GM23338 (cell line): Measurements from ENCODE around the gene SLN. TPM values are rescaled to one million over a fixed set of nuclear protein-coding genes. Genes with fewer than 3 reads are reported as not detected.

ENCODE experiments used
- EZH2phosphoT487 ChIP-seq: fragments of 200-600 bp; sonication (generic); IDR thresholded peaks from one replicate; pipeline ENCODE4 v1.8.1; 2018; ENCODE audit warnings: antibody characterized with exemption; ENCODE audit not compliant: unreplicated experiment
- JUNB ChIP-seq: IDR thresholded peaks from one replicate; pipeline ENCODE4 v1.6.1; 2016; ENCODE audit warnings: antibody characterized with exemption; ENCODE audit not compliant: unreplicated experiment
- NANOG ChIP-seq: IDR thresholded peaks from 2 replicates; pipeline ENCODE4 v1.6.1; 2016; ENCODE audit warnings: antibody characterized with exemption, borderline replicate concordance
- POLR2AphosphoS5 ChIP-seq: IDR thresholded peaks from 2 replicates; pipeline ENCODE4 v1.6.1; 2016; ENCODE audit warnings: antibody characterized with exemption, low read depth
- STAT1 ChIP-seq: IDR thresholded peaks from one replicate; pipeline ENCODE4 v1.6.1; 2016; ENCODE audit warnings: antibody characterized with exemption; ENCODE audit not compliant: unreplicated experiment
- ZNF114 ChIP-seq: fragments of 250-450 bp; sonication (Bioruptor Pico); IDR thresholded peaks from 2 replicates; pipeline ENCODE4 v1.5.0; 2020; ENCODE audit warnings: mild to moderate bottlenecking, moderate library complexity
- ZNF331 ChIP-seq: fragments of 250-450 bp; sonication (Bioruptor Pico); IDR thresholded peaks from 2 replicates; pipeline ENCODE4 v1.5.0; 2020; ENCODE audit warnings: low read depth, mild to moderate bottlenecking, moderate library complexity
- polyA plus RNA-seq: library from polyadenylated mRNA; unstranded; fragments of >200 nt; fragmentation: Nextera tagmentation; extraction: Ambion mirVana; gene quantifications from 2 replicates; pipeline ENCODE4 v1.2.1, GENCODE V29; 2016
- total RNA-seq: library from RNA; depleted of rRNA; stranded (reverse); fragments of >200 nt; shearing (Covaris generic); gene quantifications from 2 replicates; pipeline ENCODE4 v1.2.3, GENCODE V29; 2014
- TF ChIP-seq, protein P1 (sequence below): fragments of 250-450 bp; sonication (Bioruptor Pico); IDR thresholded peaks from 2 replicates; pipeline ENCODE4 v1.5.0; 2020; ENCODE audit warnings: mild to moderate bottlenecking, moderate library complexity
- TF ChIP-seq, protein P2 (sequence below): IDR thresholded peaks from one replicate; pipeline ENCODE4 v1.6.1; 2018; ENCODE audit warnings: antibody characterized with exemption; ENCODE audit not compliant: unreplicated experiment
- TF ChIP-seq, protein P3 (sequence below): IDR thresholded peaks from 2 replicates; pipeline ENCODE4 v1.6.1; 2016; ENCODE audit warnings: antibody characterized with exemption

The SLN gene
- total and polyA plus RNA-seq, 2 experiments from 2014 or later = not detected

DNA sequence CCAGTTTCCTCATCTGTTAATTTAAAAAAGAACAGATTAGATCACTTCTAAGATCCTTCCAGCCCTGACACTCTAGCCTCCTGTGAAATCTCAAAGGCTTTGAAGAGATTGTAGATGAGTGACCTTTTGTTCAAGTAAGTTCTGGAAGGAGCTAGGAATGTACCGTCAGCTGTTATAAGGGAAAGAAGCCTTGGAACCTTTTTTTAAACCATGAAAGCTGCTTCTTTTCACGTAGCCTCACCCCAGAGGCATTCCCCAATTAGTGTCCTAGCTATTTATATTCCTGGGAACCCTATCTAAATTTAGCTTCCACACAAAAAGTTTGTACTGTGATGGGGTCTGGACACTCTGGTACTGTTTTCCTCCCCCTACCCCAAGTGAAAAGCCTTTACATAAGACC, 35.8 kb upstream of the SLN start (continued):
- TF ChIP-seq, protein P1, sequence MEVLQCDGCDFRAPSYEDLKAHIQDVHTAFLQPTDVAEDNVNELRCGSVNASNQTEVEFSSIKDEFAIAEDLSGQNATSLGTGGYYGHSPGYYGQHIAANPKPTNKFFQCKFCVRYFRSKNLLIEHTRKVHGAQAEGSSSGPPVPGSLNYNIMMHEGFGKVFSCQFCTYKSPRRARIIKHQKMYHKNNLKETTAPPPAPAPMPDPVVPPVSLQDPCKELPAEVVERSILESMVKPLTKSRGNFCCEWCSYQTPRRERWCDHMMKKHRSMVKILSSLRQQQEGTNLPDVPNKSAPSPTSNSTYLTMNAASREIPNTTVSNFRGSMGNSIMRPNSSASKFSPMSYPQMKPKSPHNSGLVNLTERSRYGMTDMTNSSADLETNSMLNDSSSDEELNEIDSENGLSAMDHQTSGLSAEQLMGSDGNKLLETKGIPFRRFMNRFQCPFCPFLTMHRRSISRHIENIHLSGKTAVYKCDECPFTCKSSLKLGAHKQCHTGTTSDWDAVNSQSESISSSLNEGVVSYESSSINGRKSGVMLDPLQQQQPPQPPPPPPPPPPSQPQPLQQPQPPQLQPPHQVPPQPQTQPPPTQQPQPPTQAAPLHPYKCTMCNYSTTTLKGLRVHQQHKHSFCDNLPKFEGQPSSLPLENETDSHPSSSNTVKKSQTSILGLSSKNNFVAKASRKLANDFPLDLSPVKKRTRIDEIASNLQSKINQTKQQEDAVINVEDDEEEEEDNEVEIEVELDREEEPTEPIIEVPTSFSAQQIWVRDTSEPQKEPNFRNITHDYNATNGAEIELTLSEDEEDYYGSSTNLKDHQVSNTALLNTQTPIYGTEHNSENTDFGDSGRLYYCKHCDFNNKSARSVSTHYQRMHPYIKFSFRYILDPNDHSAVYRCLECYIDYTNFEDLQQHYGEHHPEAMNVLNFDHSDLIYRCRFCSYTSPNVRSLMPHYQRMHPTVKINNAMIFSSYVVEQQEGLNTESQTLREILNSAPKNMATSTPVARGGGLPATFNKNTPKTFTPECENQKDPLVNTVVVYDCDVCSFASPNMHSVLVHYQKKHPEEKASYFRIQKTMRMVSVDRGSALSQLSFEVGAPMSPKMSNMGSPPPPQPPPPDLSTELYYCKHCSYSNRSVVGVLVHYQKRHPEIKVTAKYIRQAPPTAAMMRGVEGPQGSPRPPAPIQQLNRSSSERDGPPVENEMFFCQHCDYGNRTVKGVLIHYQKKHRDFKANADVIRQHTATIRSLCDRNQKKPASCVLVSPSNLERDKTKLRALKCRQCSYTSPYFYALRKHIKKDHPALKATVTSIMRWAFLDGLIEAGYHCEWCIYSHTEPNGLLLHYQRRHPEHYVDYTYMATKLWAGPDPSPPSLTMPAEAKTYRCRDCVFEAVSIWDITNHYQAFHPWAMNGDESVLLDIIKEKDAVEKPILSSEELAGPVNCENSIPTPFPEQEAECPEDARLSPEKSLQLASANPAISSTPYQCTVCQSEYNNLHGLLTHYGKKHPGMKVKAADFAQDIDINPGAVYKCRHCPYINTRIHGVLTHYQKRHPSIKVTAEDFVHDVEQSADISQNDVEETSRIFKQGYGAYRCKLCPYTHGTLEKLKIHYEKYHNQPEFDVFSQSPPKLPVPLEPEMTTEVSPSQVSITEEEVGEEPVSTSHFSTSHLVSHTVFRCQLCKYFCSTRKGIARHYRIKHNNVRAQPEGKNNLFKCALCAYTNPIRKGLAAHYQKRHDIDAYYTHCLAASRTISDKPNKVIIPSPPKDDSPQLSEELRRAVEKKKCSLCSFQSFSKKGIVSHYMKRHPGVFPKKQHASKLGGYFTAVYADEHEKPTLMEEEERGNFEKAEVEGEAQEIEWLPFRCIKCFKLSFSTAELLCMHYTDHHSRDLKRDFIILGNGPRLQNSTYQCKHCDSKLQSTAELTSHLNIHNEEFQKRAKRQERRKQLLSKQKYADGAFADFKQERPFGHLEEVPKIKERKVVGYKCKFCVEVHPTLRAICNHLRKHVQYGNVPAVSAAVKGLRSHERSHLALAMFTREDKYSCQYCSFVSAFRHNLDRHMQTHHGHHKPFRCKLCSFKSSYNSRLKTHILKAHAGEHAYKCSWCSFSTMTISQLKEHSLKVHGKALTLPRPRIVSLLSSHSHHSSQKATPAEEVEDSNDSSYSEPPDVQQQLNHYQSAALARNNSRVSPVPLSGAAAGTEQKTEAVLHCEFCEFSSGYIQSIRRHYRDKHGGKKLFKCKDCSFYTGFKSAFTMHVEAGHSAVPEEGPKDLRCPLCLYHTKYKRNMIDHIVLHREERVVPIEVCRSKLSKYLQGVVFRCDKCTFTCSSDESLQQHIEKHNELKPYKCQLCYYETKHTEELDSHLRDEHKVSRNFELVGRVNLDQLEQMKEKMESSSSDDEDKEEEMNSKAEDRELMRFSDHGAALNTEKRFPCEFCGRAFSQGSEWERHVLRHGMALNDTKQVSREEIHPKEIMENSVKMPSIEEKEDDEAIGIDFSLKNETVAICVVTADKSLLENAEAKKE (CRISPR knock-in tag) = no peak
- TF ChIP-seq, protein P2, sequence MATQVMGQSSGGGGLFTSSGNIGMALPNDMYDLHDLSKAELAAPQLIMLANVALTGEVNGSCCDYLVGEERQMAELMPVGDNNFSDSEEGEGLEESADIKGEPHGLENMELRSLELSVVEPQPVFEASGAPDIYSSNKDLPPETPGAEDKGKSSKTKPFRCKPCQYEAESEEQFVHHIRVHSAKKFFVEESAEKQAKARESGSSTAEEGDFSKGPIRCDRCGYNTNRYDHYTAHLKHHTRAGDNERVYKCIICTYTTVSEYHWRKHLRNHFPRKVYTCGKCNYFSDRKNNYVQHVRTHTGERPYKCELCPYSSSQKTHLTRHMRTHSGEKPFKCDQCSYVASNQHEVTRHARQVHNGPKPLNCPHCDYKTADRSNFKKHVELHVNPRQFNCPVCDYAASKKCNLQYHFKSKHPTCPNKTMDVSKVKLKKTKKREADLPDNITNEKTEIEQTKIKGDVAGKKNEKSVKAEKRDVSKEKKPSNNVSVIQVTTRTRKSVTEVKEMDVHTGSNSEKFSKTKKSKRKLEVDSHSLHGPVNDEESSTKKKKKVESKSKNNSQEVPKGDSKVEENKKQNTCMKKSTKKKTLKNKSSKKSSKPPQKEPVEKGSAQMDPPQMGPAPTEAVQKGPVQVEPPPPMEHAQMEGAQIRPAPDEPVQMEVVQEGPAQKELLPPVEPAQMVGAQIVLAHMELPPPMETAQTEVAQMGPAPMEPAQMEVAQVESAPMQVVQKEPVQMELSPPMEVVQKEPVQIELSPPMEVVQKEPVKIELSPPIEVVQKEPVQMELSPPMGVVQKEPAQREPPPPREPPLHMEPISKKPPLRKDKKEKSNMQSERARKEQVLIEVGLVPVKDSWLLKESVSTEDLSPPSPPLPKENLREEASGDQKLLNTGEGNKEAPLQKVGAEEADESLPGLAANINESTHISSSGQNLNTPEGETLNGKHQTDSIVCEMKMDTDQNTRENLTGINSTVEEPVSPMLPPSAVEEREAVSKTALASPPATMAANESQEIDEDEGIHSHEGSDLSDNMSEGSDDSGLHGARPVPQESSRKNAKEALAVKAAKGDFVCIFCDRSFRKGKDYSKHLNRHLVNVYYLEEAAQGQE = no peak
- TF ChIP-seq POLR2AphosphoS5 = no peak
- TF ChIP-seq ZNF114 (CRISPR knock-in tag) = no peak
- no peak for TF ChIP-seq EZH2phosphoT487
- no peak for TF ChIP-seq STAT1
- no peak for TF ChIP-seq NANOG
- TF ChIP-seq JUNB = no peak
- TF ChIP-seq ZNF331 (CRISPR knock-in tag) = no peak
- TF ChIP-seq, protein P3, sequence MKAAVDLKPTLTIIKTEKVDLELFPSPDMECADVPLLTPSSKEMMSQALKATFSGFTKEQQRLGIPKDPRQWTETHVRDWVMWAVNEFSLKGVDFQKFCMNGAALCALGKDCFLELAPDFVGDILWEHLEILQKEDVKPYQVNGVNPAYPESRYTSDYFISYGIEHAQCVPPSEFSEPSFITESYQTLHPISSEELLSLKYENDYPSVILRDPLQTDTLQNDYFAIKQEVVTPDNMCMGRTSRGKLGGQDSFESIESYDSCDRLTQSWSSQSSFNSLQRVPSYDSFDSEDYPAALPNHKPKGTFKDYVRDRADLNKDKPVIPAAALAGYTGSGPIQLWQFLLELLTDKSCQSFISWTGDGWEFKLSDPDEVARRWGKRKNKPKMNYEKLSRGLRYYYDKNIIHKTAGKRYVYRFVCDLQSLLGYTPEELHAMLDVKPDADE = no peak
